Neural progenitor cell (in vitro differentiated cells): Measurements from ENCODE around the gene TMEM178B.

Source experiments
- CTCF ChIP-seq: fragments of 200-600 bp; sonication (generic); IDR thresholded peaks from 2 replicates; pipeline ENCODE4 v1.5.1; 2017; ENCODE audit warnings: antibody characterized with exemption, mild to moderate bottlenecking
- EZH2 ChIP-seq: fragments of 200-600 bp; sonication (generic); IDR thresholded peaks from 2 replicates; pipeline ENCODE4 v1.6.1; 2017; ENCODE audit warnings: antibody characterized with exemption, mild to moderate bottlenecking, moderate library complexity
- EZH2phosphoT487 ChIP-seq: fragments of 200-600 bp; sonication (generic); IDR thresholded peaks from 2 replicates; pipeline ENCODE4 v1.6.1; 2017; ENCODE audit warnings: antibody characterized with exemption

- no peak for TF ChIP-seq CTCF
- TF ChIP-seq EZH2 = no peak
- TF ChIP-seq EZH2phosphoT487 = no peak
Observed at GRCh38 chr7:141468341-141468740, 394.5 kb downstream of the TMEM178B start.
